ENCODE results near the gene CUL7. TPM values are rescaled to one million over a fixed set of nuclear protein-coding genes. Genes with fewer than 3 reads are reported as not detected.
"Not testable (repeated sequence)": the region's sequence is repeated elsewhere in the genome, so short reads cannot be mapped to it uniquely, and the experiment has no call there.

The CUL7 gene
- total RNA-seq, 2 donors from 2014 or later, result 10.0 to 14.8 TPM

DNA sequence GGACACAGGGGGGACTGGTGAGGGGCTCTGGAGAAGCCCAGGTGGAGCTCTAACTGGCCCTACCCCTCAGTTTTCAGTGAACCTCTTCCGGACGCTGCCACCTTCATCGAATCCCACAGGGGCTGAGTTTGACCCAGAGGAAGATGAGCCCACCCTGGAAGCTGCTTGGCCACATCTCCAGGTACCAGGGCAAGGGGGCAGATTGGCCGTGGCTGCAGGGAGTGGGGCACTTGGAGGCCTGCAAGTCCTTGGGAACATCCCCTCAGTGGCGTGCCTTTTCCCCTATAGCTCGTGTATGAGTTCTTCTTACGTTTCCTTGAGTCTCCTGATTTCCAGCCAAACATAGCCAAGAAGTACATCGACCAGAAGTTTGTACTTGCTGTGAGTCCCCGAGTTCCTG is 46.5 kb downstream of the CUL7 start:
- Histone ChIP-seq H3K27ac (no peak overlapping the region), H3K36me3 (peaks cover 34% of the 10 kb centered on the region), H3K27me3 (replicated peaks; ENCODE audit: insufficient read depth) (no peaks in the 10 kb centered on the region), H3K4me3 (no peak overlapping the region), H3K9me3 (no peaks in the 10 kb centered on the region), H3K4me1 (ENCODE audit: control insufficient read depth in 1 of 2, low read depth in 2 of 2) (peaks cover 0 to under 1% of the 10 kb centered on the region in 2 donors)
- DNase-seq (ENCODE audit: low spot score) (no peak), ATAC-seq (ENCODE audit: insufficient number of reproducible peaks, low FRiP score, low read depth) (no peak)
- TF ChIP-seq, protein P1, sequence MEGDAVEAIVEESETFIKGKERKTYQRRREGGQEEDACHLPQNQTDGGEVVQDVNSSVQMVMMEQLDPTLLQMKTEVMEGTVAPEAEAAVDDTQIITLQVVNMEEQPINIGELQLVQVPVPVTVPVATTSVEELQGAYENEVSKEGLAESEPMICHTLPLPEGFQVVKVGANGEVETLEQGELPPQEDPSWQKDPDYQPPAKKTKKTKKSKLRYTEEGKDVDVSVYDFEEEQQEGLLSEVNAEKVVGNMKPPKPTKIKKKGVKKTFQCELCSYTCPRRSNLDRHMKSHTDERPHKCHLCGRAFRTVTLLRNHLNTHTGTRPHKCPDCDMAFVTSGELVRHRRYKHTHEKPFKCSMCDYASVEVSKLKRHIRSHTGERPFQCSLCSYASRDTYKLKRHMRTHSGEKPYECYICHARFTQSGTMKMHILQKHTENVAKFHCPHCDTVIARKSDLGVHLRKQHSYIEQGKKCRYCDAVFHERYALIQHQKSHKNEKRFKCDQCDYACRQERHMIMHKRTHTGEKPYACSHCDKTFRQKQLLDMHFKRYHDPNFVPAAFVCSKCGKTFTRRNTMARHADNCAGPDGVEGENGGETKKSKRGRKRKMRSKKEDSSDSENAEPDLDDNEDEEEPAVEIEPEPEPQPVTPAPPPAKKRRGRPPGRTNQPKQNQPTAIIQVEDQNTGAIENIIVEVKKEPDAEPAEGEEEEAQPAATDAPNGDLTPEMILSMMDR (IDR thresholded peaks at IDR 0.05), result no peak

DNA sequence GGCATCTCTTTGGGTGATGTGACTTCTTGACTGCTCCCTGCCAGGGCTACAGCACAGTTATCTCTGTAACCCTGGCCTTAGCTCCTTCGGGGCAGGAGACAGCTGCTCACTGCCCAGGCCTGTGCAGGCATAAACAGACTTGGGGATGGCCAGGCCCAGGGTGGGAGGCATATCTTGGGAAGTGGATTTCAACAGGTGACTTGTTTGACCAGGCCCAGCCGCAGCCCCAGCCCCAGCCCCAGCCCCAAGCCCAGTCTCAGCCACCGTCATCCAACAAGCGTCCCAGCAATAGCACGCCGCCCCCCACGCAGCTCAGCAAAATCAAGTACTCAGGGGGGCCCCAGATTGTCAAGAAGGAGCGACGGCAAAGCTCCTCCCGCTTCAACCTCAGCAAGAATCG is 47.4 kb downstream of the CUL7 start:
- Histone ChIP-seq H3K27ac (no peak overlapping the region), H3K36me3 (peaks cover 34% of the 10 kb centered on the region), H3K4me1 (ENCODE audit: control insufficient read depth in 1 of 2, low read depth in 2 of 2) (no peaks in the 10 kb centered on the region), H3K9me3 (no peaks in the 10 kb centered on the region), H3K27me3 (replicated peaks; ENCODE audit: insufficient read depth) (no peaks in the 10 kb centered on the region), H3K4me3 (no peak overlapping the region)
- TF ChIP-seq, protein P1 (IDR thresholded peaks at IDR 0.05), result no peak
- DNase-seq (ENCODE audit: low spot score), result no peak
- ATAC-seq (ENCODE audit: insufficient number of reproducible peaks, low FRiP score, low read depth), result no peak

DNA sequence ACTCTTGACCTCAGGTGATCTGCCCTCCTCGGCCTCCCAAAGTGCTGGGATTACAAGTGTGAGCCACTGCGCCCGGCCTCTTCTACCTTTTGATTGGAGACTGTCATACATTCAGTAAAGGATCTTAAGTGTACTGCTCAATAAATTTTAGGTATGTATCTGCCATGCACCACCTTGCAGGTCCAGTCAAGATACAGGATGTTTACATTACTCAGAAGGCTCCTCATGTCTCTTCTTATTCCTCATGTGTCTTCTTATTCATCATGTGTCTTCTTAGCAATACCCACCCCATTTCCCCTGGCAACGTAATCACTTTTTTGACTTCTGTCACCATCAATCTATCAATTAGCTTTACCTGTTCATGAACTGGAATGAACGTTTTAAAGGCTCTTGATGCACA is 47.8 kb downstream of the CUL7 start:
- Histone ChIP-seq H3K9me3 (no peaks in the 10 kb centered on the region), H3K4me3 (no peak overlapping the region), H3K27ac (no peak overlapping the region), H3K4me1 (ENCODE audit: control insufficient read depth in 1 of 2, low read depth in 2 of 2) (no peaks in the 10 kb centered on the region), H3K27me3 (replicated peaks; ENCODE audit: insufficient read depth) (no peaks in the 10 kb centered on the region), H3K36me3 (peaks cover 31% of the 10 kb centered on the region)
- ATAC-seq (ENCODE audit: insufficient number of reproducible peaks, low FRiP score, low read depth), result no peak
- TF ChIP-seq, protein P1 (IDR thresholded peaks at IDR 0.05), result no peak
- no peak for DNase-seq (ENCODE audit: low spot score)

DNA sequence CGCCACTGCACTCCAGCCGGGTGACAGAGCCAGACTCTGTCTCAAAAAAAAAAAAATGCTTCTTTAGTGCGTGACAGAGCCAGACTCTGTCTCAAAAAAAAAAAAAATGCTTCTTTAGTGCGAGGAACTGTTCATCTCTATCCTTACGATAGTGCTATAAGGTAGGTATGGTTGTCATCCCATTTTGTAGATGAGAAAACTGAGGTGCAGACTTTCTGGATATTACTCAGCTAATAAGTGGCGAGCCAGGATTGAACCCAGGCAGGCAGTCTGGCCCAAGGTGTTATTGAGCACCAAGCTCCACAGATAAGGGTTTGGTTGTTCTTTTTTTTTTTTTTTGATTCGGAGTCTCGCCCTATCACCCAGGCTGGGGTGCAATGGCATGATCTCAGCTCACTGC is 51.8 kb downstream of the CUL7 start:
- no peak overlapping the region for H3K4me3 ChIP-seq
- H3K9me3 ChIP-seq, result no peaks in the 10 kb centered on the region
- H3K27ac ChIP-seq, result no peak overlapping the region
- peaks cover 5% of the 10 kb centered on the region for H3K36me3 ChIP-seq
- no peak for DNase-seq (ENCODE audit: low spot score)
- H3K4me1 ChIP-seq (ENCODE audit: control insufficient read depth in 1 of 2, low read depth in 2 of 2), result no peaks in the 10 kb centered on the region
- ATAC-seq (ENCODE audit: insufficient number of reproducible peaks, low FRiP score, low read depth), result no peak
- TF ChIP-seq, protein P1 (IDR thresholded peaks at IDR 0.05), result no peak
- H3K27me3 ChIP-seq (replicated peaks; ENCODE audit: insufficient read depth), result no peaks in the 10 kb centered on the region

DNA sequence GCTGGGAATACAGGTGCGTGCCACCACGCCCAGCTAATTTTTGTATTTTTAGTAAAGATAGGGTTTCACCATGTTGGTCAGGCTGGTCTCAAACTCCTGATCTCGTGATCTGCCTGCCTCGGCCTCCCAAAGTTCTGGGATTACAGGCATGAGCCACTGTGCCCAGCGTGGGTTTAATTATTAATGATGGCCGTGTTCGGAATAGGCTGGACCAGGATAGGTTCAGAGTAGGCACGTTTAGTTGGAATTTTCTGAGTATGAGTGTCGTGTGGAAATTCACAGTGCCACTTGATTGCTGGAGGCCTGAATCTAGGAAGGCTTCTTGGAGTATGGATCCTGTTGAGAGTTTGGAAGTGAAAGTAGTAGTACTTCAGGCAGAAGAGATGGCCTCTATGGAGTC is 55.4 kb downstream of the CUL7 start:
- not testable (repeated sequence) for ATAC-seq (ENCODE audit: insufficient number of reproducible peaks, low FRiP score, low read depth); H3K4me1 ChIP-seq (ENCODE audit: control insufficient read depth in 1 of 2, low read depth in 2 of 2); H3K9me3 ChIP-seq; H3K27me3 ChIP-seq (replicated peaks; ENCODE audit: insufficient read depth); H3K4me3 ChIP-seq; H3K27ac ChIP-seq; H3K36me3 ChIP-seq; DNase-seq (ENCODE audit: low spot score)

DNA sequence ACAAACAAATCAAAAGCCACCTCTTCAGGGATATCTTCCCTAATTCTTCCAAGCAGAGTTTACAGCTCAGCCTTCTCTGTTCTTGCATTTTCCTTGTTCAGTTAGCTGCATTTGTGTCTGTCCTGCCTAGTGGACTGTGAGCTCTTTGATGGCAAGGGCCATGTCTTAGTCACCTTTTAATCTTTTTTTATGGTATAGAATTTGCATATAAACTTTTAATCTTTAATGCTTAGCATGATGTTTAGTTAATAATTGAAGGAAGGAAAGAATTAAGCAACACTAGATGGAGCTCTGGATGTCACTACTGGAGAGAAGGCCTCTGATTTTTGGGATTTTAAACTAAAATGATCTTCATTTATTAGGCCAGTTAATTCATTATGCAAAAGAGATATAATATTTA is 57.1 kb downstream of the CUL7 start:
- H3K27me3 ChIP-seq (replicated peaks; ENCODE audit: insufficient read depth), result no peaks in the 10 kb centered on the region
- no peak overlapping the region for H3K4me3 ChIP-seq
- H3K36me3 ChIP-seq, result peaks cover 3% of the 10 kb centered on the region
- no peak overlapping the region for H3K27ac ChIP-seq
- H3K9me3 ChIP-seq, result no peaks in the 10 kb centered on the region
- ATAC-seq (ENCODE audit: insufficient number of reproducible peaks, low FRiP score, low read depth) (no peak), DNase-seq (ENCODE audit: low spot score) (no peak)
- TF ChIP-seq, protein P1 (IDR thresholded peaks at IDR 0.05), result no peak
- no peaks in the 10 kb centered on the region for H3K4me1 ChIP-seq (ENCODE audit: control insufficient read depth in 1 of 2, low read depth in 2 of 2)

All from thoracic aorta (tissue), 2 donors.